Suprapubic skin (tissue), 4 donors: Measurements from ENCODE around the gene CACNA1H. TPM values are rescaled to one million over a fixed set of nuclear protein-coding genes. Genes with fewer than 3 reads are reported as not detected.

Experiments
- DNase-seq, 2 donors: peaks; one replicate each; pipeline ENCODE4 v3.0.0-alpha.2; 2019; ENCODE audit warnings: low spot score in 2 of 2
- H3K27ac ChIP-seq: fragments of 200-600 bp; sonication (generic); one replicate; pipeline ENCODE4 v1.5.1; 2019
- H3K27me3 ChIP-seq: fragments of 200-600 bp; sonication (generic); one replicate; pipeline ENCODE4 v1.5.1; 2019
- H3K36me3 ChIP-seq: fragments of 200-600 bp; sonication (generic); one replicate; pipeline ENCODE4 v1.5.1; 2019
- H3K4me1 ChIP-seq: fragments of 200-600 bp; sonication (generic); one replicate; pipeline ENCODE4 v1.5.1; 2019
- H3K4me3 ChIP-seq: fragments of 200-600 bp; sonication (generic); one replicate; pipeline ENCODE4 v1.5.1; 2019; ENCODE audit warnings: mild to moderate bottlenecking
- H3K9me3 ChIP-seq: fragments of 200-600 bp; sonication (generic); one replicate; pipeline ENCODE4 v1.5.1; 2019
- CTCF ChIP-seq, 2 donors: fragments of 200-600 bp in 1 of 2; fragments of 450-650 bp in 1 of 2; sonication (generic) in 1 of 2; IDR thresholded peaks; one replicate each; pipeline ENCODE4 v1.5.1; 2016 to 2019; ENCODE audit warnings: antibody characterized with exemption in 2 of 2, mild to moderate bottlenecking in 1 of 2, moderate library complexity in 1 of 2
- EP300 ChIP-seq: sonication (generic); formaldehyde crosslinking; IDR thresholded peaks from one replicate; pipeline ENCODE4 v1.6.1; 2017; ENCODE audit warnings: antibody characterized with exemption
- POLR2A ChIP-seq, 2 donors: fragments of 450-650 bp; IDR thresholded peaks; one replicate each; pipeline ENCODE4 v1.6.1; 2017; ENCODE audit warnings: antibody characterized with exemption in 2 of 2, mild to moderate bottlenecking in 2 of 2, moderate library complexity in 2 of 2
- POLR2AphosphoS5 ChIP-seq, 3 donors: sonication (generic); formaldehyde crosslinking; IDR thresholded peaks; one replicate each; pipeline ENCODE4 v1.6.1; 2017; ENCODE audit warnings: antibody characterized with exemption in 3 of 3
- WGBS: methylation state at CpG from one replicate; pipeline ENCODE4 v1.1.5; 2018; 5-methylcytosine and 5-hydroxymethylcytosine counted together
- total RNA-seq, 4 donors: library from RNA; depleted of rRNA; stranded (reverse); fragments of >200 nt; gene quantifications; one replicate each; pipeline ENCODE4 v1.1.0, GENCODE V29; 2016

The CACNA1H gene
- total RNA-seq, 4 donors from 2014 or later: 19.4 to 167 (median 38.4) TPM

- no peak overlapping the region for H3K4me3 ChIP-seq
- H3K27me3 ChIP-seq: peaks cover 68% of the 10 kb centered on the region
- TF ChIP-seq EP300 (no peak), CTCF (IDR thresholded peaks at IDR 0.05) (no peak), POLR2A (IDR thresholded peaks at IDR 0.05) (no peak), POLR2AphosphoS5 (IDR thresholded peaks at IDR 0.05) (no peak)
- no peaks in the 10 kb centered on the region for H3K4me1 ChIP-seq
- H3K27ac ChIP-seq: no peak overlapping the region
- no peaks in the 10 kb centered on the region for H3K9me3 ChIP-seq
- H3K36me3 ChIP-seq: no peaks in the 10 kb centered on the region
- no CpG with 5 or more reads among the region's 24 CpGs for WGBS
- DNase-seq: no peak
Measured at GRCh38 chr16:1176280-1176897, 23.5 kb downstream of the CACNA1H start.

- H3K36me3 ChIP-seq: no peaks in the 10 kb centered on the region
- TF ChIP-seq EP300 (no peak), POLR2AphosphoS5 (IDR thresholded peaks at IDR 0.05) (no peak), POLR2A (IDR thresholded peaks at IDR 0.05) (no peak), CTCF (IDR thresholded peaks at IDR 0.05) (no peak)
- H3K4me1 ChIP-seq: no peaks in the 10 kb centered on the region
- DNase-seq: no peak
- WGBS: 78% methylated on average over 19 of the region's 19 CpGs
- no peak overlapping the region for H3K27ac ChIP-seq
- H3K27me3 ChIP-seq: peaks cover 68% of the 10 kb centered on the region
- H3K9me3 ChIP-seq: no peaks in the 10 kb centered on the region
- H3K4me3 ChIP-seq: no peak overlapping the region
Measured at GRCh38 chr16:1177053-1177452, 24.1 kb downstream of the CACNA1H start.

GRCh38 chr16:1177750-1178149, 24.8 kb downstream of the CACNA1H start:
- DNase-seq: no peak
- H3K36me3 ChIP-seq: no peaks in the 10 kb centered on the region
- H3K4me3 ChIP-seq: no peak overlapping the region
- H3K27ac ChIP-seq: no peak overlapping the region
- no peaks in the 10 kb centered on the region for H3K9me3 ChIP-seq
- TF ChIP-seq POLR2AphosphoS5 (IDR thresholded peaks at IDR 0.05) (no peak), EP300 (no peak), POLR2A (IDR thresholded peaks at IDR 0.05) (no peak), CTCF (IDR thresholded peaks at IDR 0.05) (no peak)
- H3K27me3 ChIP-seq: peaks cover 67% of the 10 kb centered on the region
- 82% methylated on average over 10 of the region's 13 CpGs for WGBS
- no peaks in the 10 kb centered on the region for H3K4me1 ChIP-seq

- no peaks in the 10 kb centered on the region for H3K4me1 ChIP-seq
- no peak overlapping the region for H3K27ac ChIP-seq
- no peaks in the 10 kb centered on the region for H3K9me3 ChIP-seq
- 80% methylated on average over 10 of the region's 21 CpGs for WGBS
- DNase-seq: no peak
- no peak overlapping the region for H3K4me3 ChIP-seq
- no peak for TF ChIP-seq EP300
- H3K27me3 ChIP-seq: peaks cover 69% of the 10 kb centered on the region
- H3K36me3 ChIP-seq: no peaks in the 10 kb centered on the region
Measured at GRCh38 chr16:1178295-1178910, 25.5 kb downstream of the CACNA1H start.

- H3K9me3 ChIP-seq: no peaks in the 10 kb centered on the region
- H3K4me1 ChIP-seq: no peaks in the 10 kb centered on the region
- no peak for TF ChIP-seq CTCF (IDR thresholded peaks at IDR 0.05)
- TF ChIP-seq POLR2A (IDR thresholded peaks at IDR 0.05): no peak
- no peak for TF ChIP-seq EP300
- no peak for TF ChIP-seq POLR2AphosphoS5 (IDR thresholded peaks at IDR 0.05)
- no peaks in the 10 kb centered on the region for H3K36me3 ChIP-seq
- DNase-seq: no peak
- no CpG with 5 or more reads among the region's 38 CpGs for WGBS
- H3K27me3 ChIP-seq: peaks cover 65% of the 10 kb centered on the region
- no peak overlapping the region for H3K27ac ChIP-seq
- no peak overlapping the region for H3K4me3 ChIP-seq
Measured at GRCh38 chr16:1180549-1181403, 27.9 kb downstream of the CACNA1H start.
